DND-41 (cell line): Measurements from ENCODE around the gene EFHC1.

ENCODE experiments used
- ATAC-seq: fragments of 200-7000 bp; cut with Tn5 transposase; 3 replicates; pipeline ENCODE4 v1.9.1; 2021; ENCODE audit warnings: low read depth; ENCODE audit not compliant: insufficient read depth
- DNase-seq: peaks from one replicate; pipeline ENCODE4 v3.0.0-alpha.2; 2020
- H2AFZ ChIP-seq: 2 replicates; pipeline ENCODE4 v1.6.0; 2012; ENCODE audit warnings: low read depth, low read length
- H3K27ac ChIP-seq: 2 replicates; pipeline ENCODE4 v1.5.1; 2012; ENCODE audit warnings: low read length, inconsistent platforms
- H3K27me3 ChIP-seq: fragments of 200-600 bp; sonication (generic); 2 replicates; pipeline ENCODE4 v1.6.0; 2012; ENCODE audit warnings: low read length, mild to moderate bottlenecking, inconsistent platforms; ENCODE audit not compliant: insufficient read depth, poor library complexity
- H3K36me3 ChIP-seq: 2 replicates; pipeline ENCODE4 v1.5.1; 2012; ENCODE audit warnings: low read length, inconsistent platforms; ENCODE audit not compliant: insufficient read depth
- H3K4me1 ChIP-seq: 2 replicates; pipeline ENCODE4 v1.5.1; 2012; ENCODE audit warnings: mild to moderate bottlenecking, low read length; ENCODE audit not compliant: insufficient read depth
- H3K4me2 ChIP-seq: 2 replicates; pipeline ENCODE4 v1.6.0; 2012; ENCODE audit warnings: mild to moderate bottlenecking, moderate library complexity, low read length, inconsistent platforms; ENCODE audit not compliant: insufficient read depth
- H3K4me3 ChIP-seq, 2 experiments: fragments of 200-600 bp in 1 of 2; shearing (Covaris generic) in 1 of 2; 2 replicates each; pipeline ENCODE4 v1.5.1; 2012 to 2016; ENCODE audit warnings: inconsistent platforms in 2 of 2, low read length in 2 of 2, mild to moderate bottlenecking in 2 of 2, low read depth in 1 of 2, moderate library complexity in 1 of 2
- H3K79me2 ChIP-seq: 2 replicates; pipeline ENCODE4 v1.6.0; 2012; ENCODE audit warnings: low read length, inconsistent platforms; ENCODE audit not compliant: insufficient read depth
- H3K9ac ChIP-seq: 2 replicates; pipeline ENCODE4 v1.6.0; 2012; ENCODE audit warnings: low read depth, mild to moderate bottlenecking, inconsistent platforms, low read length, moderate library complexity
- H3K9me3 ChIP-seq: 2 replicates; pipeline ENCODE4 v1.5.1; 2012; ENCODE audit warnings: low read length, moderate library complexity, mild to moderate bottlenecking, inconsistent platforms; ENCODE audit not compliant: insufficient read depth, severe bottlenecking
- H4K20me1 ChIP-seq: 2 replicates; pipeline ENCODE4 v1.6.0; 2012; ENCODE audit warnings: low read length; ENCODE audit not compliant: insufficient read depth
- CTCF ChIP-seq: IDR thresholded peaks from 2 replicates; pipeline ENCODE4 v1.5.1; 2012; ENCODE audit warnings: borderline replicate concordance, low read length, moderate library complexity, mild to moderate bottlenecking; ENCODE audit not compliant: poor library complexity, severe bottlenecking; ENCODE audit errors: extremely low read depth
- EZH2 ChIP-seq: IDR thresholded peaks from 3 replicates; pipeline ENCODE4 v1.6.1; 2012; ENCODE audit warnings: borderline replicate concordance, low read depth, mild to moderate bottlenecking, moderate library complexity, low read length, inconsistent platforms; ENCODE audit not compliant: severe bottlenecking

The EFHC1 gene

GRCh38 chr6:52573295-52573694 lies 153.2 kb downstream of the EFHC1 start:
- peaks cover 41% of the 10 kb centered on the region for H4K20me1 ChIP-seq

More at GRCh38 chr6:52573295-52573694, 153.2 kb downstream of the EFHC1 start:
- Histone ChIP-seq H3K36me3 (0 out of 2 replicates have a peak, but pooled peaks cover 3% of the 10 kb centered on the region), H2AFZ (no peak overlapping the region), H3K9me3 (no peaks in the 10 kb centered on the region), H3K79me2 (peaks cover 82% of the 10 kb centered on the region), H3K4me2 (peak overlapping the region; percentile 89; the same call in 1 of the 2 replicates), H3K4me3 (no peak overlapping the region), H3K4me1 (peaks cover 70% of the 10 kb centered on the region), H3K9ac (no peak overlapping the region), H3K27ac (no peak overlapping the region), H3K27me3 (no peaks in the 10 kb centered on the region)
- TF ChIP-seq EZH2, result no peak
- TF ChIP-seq CTCF, result no peak
- ATAC-seq (no peak), DNase-seq (no peak)
